Germinal center (tissue), 1 donor: Measurements from ENCODE around the gene PARP11.

Source experiments
- DNase-seq: peaks from one replicate; pipeline ENCODE4 v3.0.0; 2012; ENCODE audit warnings: mixed read lengths, low spot score

The PARP11 gene

GRCh38 chr12:3770891-3771290 lies 102.3 kb downstream of the PARP11 start:
- DNase-seq = no peak

DNA sequence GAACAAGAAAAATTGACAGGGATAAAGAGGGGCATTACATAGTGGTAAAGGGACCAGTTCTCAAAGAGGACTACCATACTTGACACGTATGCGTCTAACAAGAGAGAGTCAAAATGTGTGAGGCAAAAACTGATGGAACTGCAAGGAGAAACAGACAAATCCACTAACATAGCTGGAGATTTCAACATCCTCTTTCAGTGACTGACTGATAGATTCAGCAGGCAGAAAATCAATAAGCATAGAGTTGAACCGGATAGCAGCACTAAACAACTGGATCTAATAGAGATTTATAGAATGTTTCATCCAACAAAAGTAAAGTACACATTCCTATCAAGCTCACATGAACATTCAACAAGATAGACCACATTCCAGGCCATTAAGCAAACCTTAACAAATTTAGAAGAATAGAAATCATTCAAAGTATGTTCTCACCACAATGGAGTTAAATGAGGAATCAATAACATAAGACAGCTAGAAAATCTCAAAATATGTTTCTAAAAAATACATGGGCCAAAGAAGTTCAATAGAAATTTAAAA lies 104.2 kb downstream of the PARP11 start:
- no peak for DNase-seq

GRCh38 chr12:3761116-3761735 lies 112.0 kb downstream of the PARP11 start:
- DNase-seq = no peak

DNA sequence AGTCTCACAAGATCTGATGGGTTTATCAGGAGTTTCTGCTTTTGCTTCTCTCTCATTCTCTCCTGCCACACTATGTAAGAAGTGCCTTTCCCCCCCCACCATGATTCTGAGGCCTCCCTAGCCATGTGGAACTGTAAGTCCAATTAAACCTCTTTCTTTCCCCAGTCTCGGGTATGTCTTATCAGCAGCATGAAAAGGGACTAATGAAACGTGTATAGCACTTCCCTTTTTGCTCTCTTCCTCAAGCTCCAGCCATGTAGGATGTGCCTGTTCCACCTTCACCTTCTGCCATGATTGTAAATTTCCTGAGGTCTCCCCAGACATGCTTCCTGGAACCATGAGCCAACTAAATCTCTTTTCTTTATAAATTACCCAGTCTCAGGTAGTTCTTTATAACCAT lies 113.3 kb downstream of the PARP11 start:
- DNase-seq = no peak
